B cell (primary cell): ENCODE measurements around the gene COL19A1. TPM values are rescaled to one million over a fixed set of nuclear protein-coding genes. Genes with fewer than 3 reads are reported as not detected.

Experiments used
- ATAC-seq: fragments of 200-7000 bp; cut with Tn5 transposase; one replicate; pipeline ENCODE4 v1.10.0; 2021; ENCODE audit warnings: low read depth, mild to moderate bottlenecking, moderate number of reproducible peaks, moderate library complexity
- CTCF ChIA-PET: fragments of 350-600 bp; sonication (Branson Sonifier 250); formaldehyde crosslinking; loops from one replicate; lab custom pipeline; 2021; ENCODE audit warnings: antibody characterized with exemption, inconsistent platforms; lab: Charles Lee
- POLR2A ChIA-PET: fragments of 350-600 bp; sonication (Branson Sonifier 250); formaldehyde crosslinking; loops from one replicate; lab custom pipeline; 2021; ENCODE audit warnings: antibody characterized with exemption; lab: Charles Lee
- DNase-seq: peaks from one replicate; pipeline ENCODE4 v3.0.0; 2013
- H2AFZ ChIP-seq: 2 replicates; pipeline ENCODE4 v1.6.1; 2012; ENCODE audit warnings: mild to moderate bottlenecking, low read depth, low read length; ENCODE audit not compliant: insufficient read depth, poor library complexity, severe bottlenecking
- H3K27ac ChIP-seq, 2 donors: 1 replicate in 1 of 2; 2 replicates in 1 of 2; pipeline ENCODE4 v1.5.1; 2012 to 2013; ENCODE audit warnings: low read length in 2 of 2, mild to moderate bottlenecking in 2 of 2, moderate library complexity in 1 of 2
- H3K27me3 ChIP-seq, 4 experiments: fragments of 200-600 bp in 1 of 4; sonication (generic) in 1 of 4; replicated peaks in 1 of 4; 1 replicate in 2 of 4; 2 replicates in 2 of 4; pipeline versions ENCODE4 v1.6.1 to v1.7.0; 2013 to 2016; ENCODE audit warnings: low read length in 3 of 4, mild to moderate bottlenecking in 2 of 4, mixed read lengths in 1 of 4, moderate library complexity in 1 of 4; ENCODE audit not compliant: insufficient read depth in 4 of 4, control insufficient read depth in 3 of 4; ENCODE audit errors: control extremely low read depth in 1 of 4
- H3K36me3 ChIP-seq, 2 experiments: replicated peaks in 1 of 2; 1 replicate in 1 of 2; 2 replicates in 1 of 2; pipeline versions ENCODE4 v1.6.1 to v1.7.1; 2013; ENCODE audit warnings: low read length in 1 of 2; ENCODE audit not compliant: insufficient read depth in 2 of 2, control insufficient read depth in 1 of 2; ENCODE audit errors: control extremely low read depth in 1 of 2, extremely low read depth in 1 of 2
- H3K4me1 ChIP-seq, 2 donors: fragments of 200-600 bp in 1 of 2; sonication (generic) in 1 of 2; 1 replicate in 1 of 2; 2 replicates in 1 of 2; pipeline versions ENCODE4 v1.5.1 to v1.6.1; 2013 to 2017; ENCODE audit warnings: low read length in 2 of 2; ENCODE audit not compliant: control insufficient read depth in 2 of 2, insufficient read depth in 2 of 2
- H3K4me2 ChIP-seq: replicated peaks from 2 replicates; pipeline ENCODE3; 2012; ENCODE audit warnings: mild to moderate bottlenecking, low read depth, low read length; ENCODE audit not compliant: poor library complexity, severe bottlenecking
- H3K4me3 ChIP-seq, 5 experiments: fragments of 200-600 bp in 1 of 5; sonication (generic) in 1 of 5; 1 replicate in 3 of 5; 2 replicates in 2 of 5; pipeline versions ENCODE4 v1.5.1 to v1.7.0; 2011 to 2016; ENCODE audit warnings: low read length in 4 of 5, mild to moderate bottlenecking in 4 of 5, low read depth in 2 of 5, control low read depth in 1 of 5, moderate library complexity in 1 of 5; ENCODE audit not compliant: insufficient read depth in 1 of 5; ENCODE audit errors: control extremely low read depth in 1 of 5, extremely low read depth in 1 of 5
- H3K79me2 ChIP-seq: fragments of 200-600 bp; sonication (generic); one replicate; pipeline ENCODE4 v1.6.0; 2016; ENCODE audit warnings: low read length; ENCODE audit not compliant: control insufficient read depth, insufficient read depth
- H3K9ac ChIP-seq: fragments of 200-600 bp; sonication (generic); 2 replicates; pipeline ENCODE4 v1.6.1; 2017; ENCODE audit warnings: mild to moderate bottlenecking, low read length, moderate library complexity
- H3K9me3 ChIP-seq, 3 donors: one replicate each; pipeline versions ENCODE4 v1.6.1 to v1.7.1; 2013; ENCODE audit warnings: low read length in 2 of 3; ENCODE audit not compliant: control insufficient read depth in 2 of 3, insufficient read depth in 1 of 3; ENCODE audit errors: control extremely low read depth in 1 of 3
- H4K20me1 ChIP-seq: 2 replicates; pipeline ENCODE4 v1.6.0; 2012; ENCODE audit warnings: mild to moderate bottlenecking, low read length; ENCODE audit not compliant: insufficient read depth, control insufficient read depth, poor library complexity, severe bottlenecking
- H3K27ac Mint-ChIP-seq: one replicate; pipeline ENCODE4 v1.8.0; 2021; ENCODE audit warnings: mixed read lengths
- H3K27me3 Mint-ChIP-seq: one replicate; pipeline ENCODE4 v1.8.0; 2021; ENCODE audit warnings: mixed read lengths
- H3K4me1 Mint-ChIP-seq: one replicate; pipeline ENCODE4 v1.8.0; 2021; ENCODE audit warnings: mixed read lengths
- H3K4me3 Mint-ChIP-seq: one replicate; pipeline ENCODE4 v1.8.0; 2021; ENCODE audit warnings: mixed read lengths
- H3K9me3 Mint-ChIP-seq: one replicate; pipeline ENCODE4 v1.8.0; 2022; ENCODE audit warnings: mixed read lengths; ENCODE audit not compliant: insufficient read depth
- EZH2 ChIP-seq: IDR thresholded peaks from 2 replicates; pipeline ENCODE4 v1.6.1; 2012; ENCODE audit warnings: borderline replicate concordance, low read depth, mild to moderate bottlenecking, moderate library complexity, low read length; ENCODE audit not compliant: insufficient read depth, poor library complexity, severe bottlenecking
- WGBS: methylation state at CpG from one replicate; pipeline ENCODE4 v1.1.5; 2013; ENCODE audit warnings: missing lambda C conversion rate; ENCODE audit not compliant: insufficient coverage; 5-methylcytosine and 5-hydroxymethylcytosine counted together
- intact Hi-C: fragments of 100-400 bp; cut with micrococcal nuclease; formaldehyde crosslinking; loops from one replicate; pipeline ENCODE4 v1.10.0; 2022
- polyA plus RNA-seq: library from polyadenylated mRNA; depleted of rRNA; stranded (reverse); fragments of >200 nt; gene quantifications from 2 replicates; pipeline ENCODE4 v1.2.3, GENCODE V29; 2012
- total RNA-seq, 2 donors: library from RNA; stranded (reverse); fragments of 120-200 nt in 1 of 2; gene quantifications; 1 replicate in 1 of 2; 2 replicates in 1 of 2; pipeline versions ENCODE4 v1.2.3 to v1.2.4, GENCODE V29; 2013 to 2022
- TF ChIP-seq, protein P1 (sequence below): fragments of 200-600 bp; IDR thresholded peaks from one replicate; pipeline ENCODE4 v1.8.0; 2022; ENCODE audit warnings: antibody characterized with exemption, mild to moderate bottlenecking

COL19A1 gene
- total and polyA plus RNA-seq, 2 donors (not counting 1 experiment from before 2014, with no cell fraction given) = 14.6 to 61.4 TPM

DNA sequence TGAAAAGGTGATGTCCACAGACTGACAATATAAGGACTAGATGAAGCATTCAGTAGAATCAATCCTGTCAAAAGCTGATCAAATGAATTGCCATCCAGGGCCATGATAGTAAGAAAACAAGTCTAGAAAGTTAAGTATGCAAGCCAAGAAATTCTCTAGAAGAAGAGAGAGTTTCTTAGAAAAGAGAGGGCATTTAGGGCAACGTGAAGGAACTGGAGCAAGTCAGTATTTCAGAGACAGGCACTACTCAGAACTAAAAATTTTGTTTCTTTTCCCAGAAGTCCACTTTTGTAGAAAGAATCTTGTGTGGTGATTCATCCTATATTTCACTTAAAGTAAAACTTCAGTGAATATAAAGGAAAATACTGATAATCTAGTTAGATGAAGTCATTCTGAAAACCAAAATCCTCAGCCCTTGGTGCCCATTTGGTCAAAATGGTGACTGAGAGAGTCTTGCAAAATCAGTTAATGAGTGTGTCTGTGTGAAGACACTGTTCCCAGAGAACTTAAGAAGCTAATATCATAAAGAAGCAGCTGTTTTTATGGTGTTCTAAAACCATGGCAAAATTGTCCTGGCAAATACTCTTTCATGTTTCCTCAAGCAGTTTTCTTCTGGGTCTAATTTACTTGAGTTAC lies 82.2 kb downstream of the COL19A1 start:
- Histone ChIP-seq H2AFZ (no peak overlapping the region), H3K27ac (no peak overlapping the region), H3K27me3 (no peaks in the 10 kb centered on the region), H3K4me3 (no peak overlapping the region), H3K79me2 (peaks cover 15% of the 10 kb centered on the region), H4K20me1 (no peaks in the 10 kb centered on the region), H3K4me2 (no peak overlapping the region), H3K36me3 (peaks cover 5 to 7% of the 10 kb centered on the region in 2 experiments), H3K4me1 (peaks cover 7 to 8% of the 10 kb centered on the region in 2 donors), H3K9me3 (no peaks in the 10 kb centered on the region), H3K9ac (no peak overlapping the region)
- WGBS = no CpG with 5 or more reads among the region's 1 CpG
- H3K4me3 Mint-ChIP-seq = no peak overlapping the region
- H3K27me3 Mint-ChIP-seq = no peaks in the 10 kb centered on the region
- TF ChIP-seq, protein P1, sequence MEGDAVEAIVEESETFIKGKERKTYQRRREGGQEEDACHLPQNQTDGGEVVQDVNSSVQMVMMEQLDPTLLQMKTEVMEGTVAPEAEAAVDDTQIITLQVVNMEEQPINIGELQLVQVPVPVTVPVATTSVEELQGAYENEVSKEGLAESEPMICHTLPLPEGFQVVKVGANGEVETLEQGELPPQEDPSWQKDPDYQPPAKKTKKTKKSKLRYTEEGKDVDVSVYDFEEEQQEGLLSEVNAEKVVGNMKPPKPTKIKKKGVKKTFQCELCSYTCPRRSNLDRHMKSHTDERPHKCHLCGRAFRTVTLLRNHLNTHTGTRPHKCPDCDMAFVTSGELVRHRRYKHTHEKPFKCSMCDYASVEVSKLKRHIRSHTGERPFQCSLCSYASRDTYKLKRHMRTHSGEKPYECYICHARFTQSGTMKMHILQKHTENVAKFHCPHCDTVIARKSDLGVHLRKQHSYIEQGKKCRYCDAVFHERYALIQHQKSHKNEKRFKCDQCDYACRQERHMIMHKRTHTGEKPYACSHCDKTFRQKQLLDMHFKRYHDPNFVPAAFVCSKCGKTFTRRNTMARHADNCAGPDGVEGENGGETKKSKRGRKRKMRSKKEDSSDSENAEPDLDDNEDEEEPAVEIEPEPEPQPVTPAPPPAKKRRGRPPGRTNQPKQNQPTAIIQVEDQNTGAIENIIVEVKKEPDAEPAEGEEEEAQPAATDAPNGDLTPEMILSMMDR = no peak
- no peak for TF ChIP-seq EZH2
- intact Hi-C loops = no loop called here
- no peaks in the 10 kb centered on the region for H3K9me3 Mint-ChIP-seq
- peaks cover 11% of the 10 kb centered on the region for H3K4me1 Mint-ChIP-seq
- ChIA-PET POLR2A (no interaction called here), CTCF (no interaction called here)
- DNase-seq (no peak), ATAC-seq (no peak)
- H3K27ac Mint-ChIP-seq = no peak overlapping the region

DNA sequence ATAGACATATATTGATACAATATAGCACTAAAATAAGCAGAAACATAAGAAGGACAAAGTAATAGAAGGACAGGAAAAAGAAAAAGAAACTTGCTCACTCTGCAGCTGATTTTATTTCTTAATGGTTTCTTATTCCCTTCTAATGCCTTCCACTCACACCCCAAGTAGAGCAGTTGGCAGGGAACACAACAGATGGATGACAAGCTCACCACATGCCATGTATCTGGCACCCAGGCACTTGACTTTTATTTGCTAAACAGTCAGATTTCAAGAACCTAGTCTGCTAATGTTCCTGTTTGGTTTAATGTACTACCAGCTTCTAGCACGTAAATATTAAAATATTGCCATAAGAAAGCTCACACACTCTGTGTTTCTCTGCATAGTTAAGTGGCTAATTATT lies 87.1 kb downstream of the COL19A1 start:
- Mint-ChIP-seq H3K9me3 (no peaks in the 10 kb centered on the region), H3K27ac (no peak overlapping the region), H3K27me3 (no peaks in the 10 kb centered on the region), H3K4me1 (peaks cover 7% of the 10 kb centered on the region), H3K4me3 (no peak overlapping the region)
- Histone ChIP-seq H3K79me2 (peaks cover 5% of the 10 kb centered on the region), H4K20me1 (no peaks in the 10 kb centered on the region), H2AFZ (no peak overlapping the region), H3K27me3 (no peaks in the 10 kb centered on the region), H3K9ac (no peak overlapping the region), H3K4me2 (no peak overlapping the region), H3K27ac (no peak overlapping the region), H3K4me1 (no peaks in the 10 kb centered on the region), H3K9me3 (no peaks in the 10 kb centered on the region), H3K36me3 (peaks cover 5 to 11% of the 10 kb centered on the region in 2 experiments), H3K4me3 (no peak overlapping the region)
- ATAC-seq = no peak
- ChIA-PET POLR2A (no interaction called here), CTCF (interaction anchor here (1.0 to 1.2 kb wide), 2 partner anchors 13 to 86 kb away, joined by 3 read pairs; no protein-coding TSS in a partner anchor)
- TF ChIP-seq, protein P1 = no peak
- no peak for TF ChIP-seq EZH2
- DNase-seq = no peak
- intact Hi-C loops = no loop called here
- WGBS = 100% methylated on average over 1 of the region's 1 CpG
